ENCODE measurements around the gene EVX2.

DNA sequence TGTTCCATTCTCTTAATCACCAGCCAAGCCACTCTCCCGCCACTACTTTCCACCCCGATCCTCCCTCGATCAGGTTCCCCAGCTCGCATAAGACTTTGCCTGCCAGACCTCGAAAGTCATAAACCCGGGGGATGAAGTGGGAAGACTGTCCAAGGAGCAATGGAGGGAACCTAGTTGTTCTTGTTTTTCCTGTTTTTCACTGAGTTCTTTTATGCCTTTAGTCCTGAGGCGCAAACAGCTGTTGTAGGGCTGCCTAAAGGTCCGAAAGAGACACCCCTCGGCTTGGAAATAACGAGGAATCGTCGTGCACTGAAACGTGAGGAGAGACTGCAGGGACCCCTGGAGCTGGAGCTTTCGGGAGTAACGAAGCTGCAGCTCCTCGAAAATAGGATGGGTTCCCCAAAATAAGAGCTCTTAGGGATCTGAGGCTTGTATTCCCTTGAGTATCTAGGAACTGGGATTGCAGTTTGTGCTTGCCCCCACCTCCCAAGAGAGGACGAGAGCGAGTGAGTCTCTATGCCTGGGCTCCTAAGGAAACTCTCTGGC lies 14.1 kb upstream of the EVX2 start:
- TF ChIP-seq CTCF (IDR thresholded peaks at IDR 0.05; ENCODE audit: low read depth, low read length, missing input control) (no peak), RXRA (IDR thresholded peaks at IDR 0.05) (no peak), SP1 (IDR thresholded peaks at IDR 0.05) (no peak), TAF1 (conservative IDR thresholded peaks at IDR 0.05) (no peak), EGR1 (IDR thresholded peaks at IDR 0.05; ENCODE audit: low read depth in 2 of 2) (no peak), FOXA1 (IDR thresholded peaks at IDR 0.05) (no peak), YY1 (IDR thresholded peaks at IDR 0.05) (no peak)
- TF ChIP-seq, protein P1, sequence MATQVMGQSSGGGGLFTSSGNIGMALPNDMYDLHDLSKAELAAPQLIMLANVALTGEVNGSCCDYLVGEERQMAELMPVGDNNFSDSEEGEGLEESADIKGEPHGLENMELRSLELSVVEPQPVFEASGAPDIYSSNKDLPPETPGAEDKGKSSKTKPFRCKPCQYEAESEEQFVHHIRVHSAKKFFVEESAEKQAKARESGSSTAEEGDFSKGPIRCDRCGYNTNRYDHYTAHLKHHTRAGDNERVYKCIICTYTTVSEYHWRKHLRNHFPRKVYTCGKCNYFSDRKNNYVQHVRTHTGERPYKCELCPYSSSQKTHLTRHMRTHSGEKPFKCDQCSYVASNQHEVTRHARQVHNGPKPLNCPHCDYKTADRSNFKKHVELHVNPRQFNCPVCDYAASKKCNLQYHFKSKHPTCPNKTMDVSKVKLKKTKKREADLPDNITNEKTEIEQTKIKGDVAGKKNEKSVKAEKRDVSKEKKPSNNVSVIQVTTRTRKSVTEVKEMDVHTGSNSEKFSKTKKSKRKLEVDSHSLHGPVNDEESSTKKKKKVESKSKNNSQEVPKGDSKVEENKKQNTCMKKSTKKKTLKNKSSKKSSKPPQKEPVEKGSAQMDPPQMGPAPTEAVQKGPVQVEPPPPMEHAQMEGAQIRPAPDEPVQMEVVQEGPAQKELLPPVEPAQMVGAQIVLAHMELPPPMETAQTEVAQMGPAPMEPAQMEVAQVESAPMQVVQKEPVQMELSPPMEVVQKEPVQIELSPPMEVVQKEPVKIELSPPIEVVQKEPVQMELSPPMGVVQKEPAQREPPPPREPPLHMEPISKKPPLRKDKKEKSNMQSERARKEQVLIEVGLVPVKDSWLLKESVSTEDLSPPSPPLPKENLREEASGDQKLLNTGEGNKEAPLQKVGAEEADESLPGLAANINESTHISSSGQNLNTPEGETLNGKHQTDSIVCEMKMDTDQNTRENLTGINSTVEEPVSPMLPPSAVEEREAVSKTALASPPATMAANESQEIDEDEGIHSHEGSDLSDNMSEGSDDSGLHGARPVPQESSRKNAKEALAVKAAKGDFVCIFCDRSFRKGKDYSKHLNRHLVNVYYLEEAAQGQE (IDR thresholded peaks at IDR 0.05), result no peak
- TF ChIP-seq, protein P2, sequence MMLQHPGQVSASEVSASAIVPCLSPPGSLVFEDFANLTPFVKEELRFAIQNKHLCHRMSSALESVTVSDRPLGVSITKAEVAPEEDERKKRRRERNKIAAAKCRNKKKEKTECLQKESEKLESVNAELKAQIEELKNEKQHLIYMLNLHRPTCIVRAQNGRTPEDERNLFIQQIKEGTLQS (IDR thresholded peaks at IDR 0.05), result no peak
- TF ChIP-seq, protein P3, sequence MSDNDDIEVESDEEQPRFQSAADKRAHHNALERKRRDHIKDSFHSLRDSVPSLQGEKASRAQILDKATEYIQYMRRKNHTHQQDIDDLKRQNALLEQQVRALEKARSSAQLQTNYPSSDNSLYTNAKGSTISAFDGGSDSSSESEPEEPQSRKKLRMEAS (IDR thresholded peaks at IDR 0.05), result no peak

Data from liver (tissue), 3 donors.